Smooth muscle cell (in vitro differentiated cells): ENCODE data around the gene VKORC1L1. TPM values are rescaled to one million over a fixed set of nuclear protein-coding genes. Genes with fewer than 3 reads are reported as not detected.

Source experiments
- DNase-seq: peaks from one replicate; lab custom pipeline; 2025; ENCODE audit not compliant: unreplicated experiment; lab: John Stamatoyannopoulos, UW
- H2AFZ ChIP-seq: fragments of 200-600 bp; sonication (generic); 2 replicates; pipeline ENCODE4 v1.6.0; 2016; ENCODE audit warnings: antibody characterized with exemption, low read depth, mild to moderate bottlenecking
- H3F3A ChIP-seq: fragments of 200-600 bp; sonication (generic); 2 replicates; pipeline ENCODE4 v1.6.0; 2017; ENCODE audit warnings: antibody characterized with exemption, low read depth
- H3K27ac ChIP-seq: fragments of 200-600 bp; sonication (generic); 2 replicates; pipeline ENCODE4 v1.5.1; 2016; ENCODE audit warnings: low read depth, mild to moderate bottlenecking
- H3K27me3 ChIP-seq: fragments of 200-600 bp; sonication (generic); 2 replicates; pipeline ENCODE4 v1.6.1; 2016; ENCODE audit warnings: low read depth, mild to moderate bottlenecking
- H3K36me3 ChIP-seq: fragments of 200-600 bp; sonication (generic); 2 replicates; pipeline ENCODE4 v1.5.1; 2016; ENCODE audit warnings: low read depth
- H3K4me1 ChIP-seq: fragments of 200-600 bp; sonication (generic); 2 replicates; pipeline ENCODE4 v1.5.1; 2016; ENCODE audit warnings: low read depth
- H3K4me2 ChIP-seq: fragments of 200-600 bp; sonication (generic); 2 replicates; pipeline ENCODE4 v1.6.0; 2016; ENCODE audit warnings: mild to moderate bottlenecking
- H3K4me3 ChIP-seq: fragments of 200-600 bp; sonication (generic); 2 replicates; pipeline ENCODE4 v1.5.1; 2016; ENCODE audit warnings: mild to moderate bottlenecking
- H3K79me2 ChIP-seq: fragments of 200-600 bp; sonication (generic); 2 replicates; pipeline ENCODE4 v1.6.0; 2016; ENCODE audit warnings: low read depth, mild to moderate bottlenecking
- H3K9ac ChIP-seq: fragments of 200-600 bp; sonication (generic); 2 replicates; pipeline ENCODE4 v1.6.0; 2016; ENCODE audit warnings: low read depth
- H3K9me3 ChIP-seq: fragments of 200-600 bp; sonication (generic); replicated peaks from 2 replicates; pipeline ENCODE4 v1.5.1; 2016; ENCODE audit warnings: low read depth
- H4K20me1 ChIP-seq: fragments of 200-600 bp; sonication (generic); 2 replicates; pipeline ENCODE4 v1.6.0; 2016; ENCODE audit warnings: low read depth
- CTCF ChIP-seq: fragments of 200-600 bp; sonication (generic); IDR thresholded peaks from 2 replicates; pipeline ENCODE4 v1.5.1; 2017; ENCODE audit warnings: borderline replicate concordance, mild to moderate bottlenecking, antibody characterized with exemption; ENCODE audit not compliant: insufficient read depth, poor library complexity, severe bottlenecking
- WGBS: methylation state at CpG from one replicate; pipeline ENCODE4 v1.1.7; 2016; ENCODE audit warnings: low lambda C conversion rate; 5-methylcytosine and 5-hydroxymethylcytosine counted together
- polyA plus RNA-seq: library from polyadenylated mRNA; unstranded; fragments of >200 nt; fragmentation: Nextera tagmentation; extraction: Ambion mirVana; gene quantifications from 2 replicates; pipeline ENCODE4 v1.2.1, GENCODE V29; 2016
- total RNA-seq: library from RNA; depleted of rRNA; stranded (reverse); fragments of >200 nt; gene quantifications from 2 replicates; pipeline ENCODE4 v1.2.3, GENCODE V29; 2014

The VKORC1L1 gene
- total and polyA plus RNA-seq, 2 experiments from 2014 or later, result 11.2 to 18.0 TPM

- no peak overlapping the region for H3K4me2 ChIP-seq
- H3K36me3 ChIP-seq, result no peaks in the 10 kb centered on the region
- H3K4me1 ChIP-seq, result no peaks in the 10 kb centered on the region
- no peak overlapping the region for H3K27ac ChIP-seq
- no peak overlapping the region for H3K4me3 ChIP-seq
- no peaks in the 10 kb centered on the region for H3K27me3 ChIP-seq
- no peak overlapping the region for H3K9ac ChIP-seq
- no peaks in the 10 kb centered on the region for H3K9me3 ChIP-seq
- no peak for DNase-seq
- peaks cover 20% of the 10 kb centered on the region for H3K79me2 ChIP-seq
- no peaks in the 10 kb centered on the region for H3F3A ChIP-seq
- no peak overlapping the region for H2AFZ ChIP-seq
- TF ChIP-seq CTCF, result no peak
- H4K20me1 ChIP-seq, result peaks cover 68% of the 10 kb centered on the region
Observed at GRCh38 chr7:65926588-65926987, 53.7 kb downstream of the VKORC1L1 start.

GRCh38 chr7:65927489-65928448 is 54.9 kb downstream of the VKORC1L1 start:
- H3K27ac ChIP-seq, result no peak overlapping the region
- no peaks in the 10 kb centered on the region for H3K36me3 ChIP-seq
- TF ChIP-seq CTCF, result no peak
- H3F3A ChIP-seq, result no peaks in the 10 kb centered on the region
- no peak for DNase-seq
- no peaks in the 10 kb centered on the region for H3K9me3 ChIP-seq
- no peak overlapping the region for H2AFZ ChIP-seq
- H3K4me2 ChIP-seq, result no peak overlapping the region
- peaks cover 15% of the 10 kb centered on the region for H3K79me2 ChIP-seq
- no peak overlapping the region for H3K4me3 ChIP-seq
- H3K9ac ChIP-seq, result no peak overlapping the region
- no peaks in the 10 kb centered on the region for H3K4me1 ChIP-seq
- H3K27me3 ChIP-seq, result no peaks in the 10 kb centered on the region
- WGBS, result 69% methylated on average over 6 of the region's 6 CpGs
- H4K20me1 ChIP-seq, result peaks cover 69% of the 10 kb centered on the region

- peaks cover 76% of the 10 kb centered on the region for H4K20me1 ChIP-seq
- H3K4me2 ChIP-seq, result no peak overlapping the region
- 91% methylated on average over 4 of the region's 4 CpGs for WGBS
- no peak overlapping the region for H3K4me3 ChIP-seq
- no peaks in the 10 kb centered on the region for H3K4me1 ChIP-seq
- DNase-seq, result no peak
- H3K36me3 ChIP-seq, result no peaks in the 10 kb centered on the region
- no peak overlapping the region for H3K27ac ChIP-seq
- TF ChIP-seq CTCF, result no peak
- H2AFZ ChIP-seq, result no peak overlapping the region
- H3K9ac ChIP-seq, result no peak overlapping the region
- no peaks in the 10 kb centered on the region for H3K27me3 ChIP-seq
- H3K9me3 ChIP-seq, result no peaks in the 10 kb centered on the region
- no peaks in the 10 kb centered on the region for H3F3A ChIP-seq
- H3K79me2 ChIP-seq, result peaks cover 40% of the 10 kb centered on the region
Observed at GRCh38 chr7:65931685-65932084, 58.8 kb downstream of the VKORC1L1 start.
